ACHN (cell line): ENCODE results near the gene IDH3G.

Source experiments
- DNase-seq: peaks from one replicate; pipeline ENCODE4 v3.0.0-alpha.2; 2015
- in situ Hi-C: cut with HindIII; loops from 2 replicates; pipeline ENCODE4 v1.10.0; 2017; ENCODE audit warnings: low sequenced_read_pairs, low pct_ligation_motif_present, low pct_unique_long_range_greater_than_20kb

IDH3G gene

GRCh38 chrX:153794018-153794896, at the start of gene IDH3G, which contains the start of gene SSR4:
Gene IDH3G, minus strand, starts transcription at chrX:153794375. Its CDS starts 49 bp downstream, at chrX:153794326.
Gene SSR4, plus strand, starts transcription at chrX:153794668. Its CDS starts 20 bp downstream, at chrX:153794688.
- in situ Hi-C loops: no loop called here
- DNase-seq: peak; percentile 85

- in situ Hi-C loops: no loop called here
- no peak for DNase-seq
Measured at GRCh38 chrX:153836921-153837320, 42.7 kb upstream of the IDH3G start.

GRCh38 chrX:153832728-153833127, 38.6 kb upstream of the IDH3G start:
- in situ Hi-C loops: no loop called here

GRCh38 chrX:153831429-153832150, 37.4 kb upstream of the IDH3G start:
- DNase-seq: no peak
- in situ Hi-C loops: no loop called here

More at GRCh38 chrX:153832728-153833127, 38.6 kb upstream of the IDH3G start:
- no peak for DNase-seq

GRCh38 chrX:153830640-153831428, 36.7 kb upstream of the IDH3G start:
- no peak for DNase-seq
- in situ Hi-C loops: no loop called here

GRCh38 chrX:153829799-153830639, 35.8 kb upstream of the IDH3G start, which contains the start of gene PDZD4:
Gene PDZD4, minus strand, starts transcription at chrX:153830544. Its CDS starts 246 bp downstream, at chrX:153830298.
- DNase-seq: no peak
- in situ Hi-C loops: no loop called here

GRCh38 chrX:153829549-153829798, 35.3 kb upstream of the IDH3G start:
- in situ Hi-C loops: no loop called here
- no peak for DNase-seq

- in situ Hi-C loops: no loop called here
- DNase-seq: no peak
Measured at GRCh38 chrX:153828723-153829548, 34.8 kb upstream of the IDH3G start.

GRCh38 chrX:153828308-153828707, 34.1 kb upstream of the IDH3G start:
- DNase-seq: no peak
- in situ Hi-C loops: no loop called here

- no peak for DNase-seq
- in situ Hi-C loops: no loop called here
Measured at GRCh38 chrX:153827903-153828302, 33.7 kb upstream of the IDH3G start.

GRCh38 chrX:153827016-153827415, 32.8 kb upstream of the IDH3G start:
- in situ Hi-C loops: no loop called here
- no peak for DNase-seq

GRCh38 chrX:153825042-153825441, 30.9 kb upstream of the IDH3G start:
- no peak for DNase-seq
- in situ Hi-C loops: no loop called here

GRCh38 chrX:153824348-153824747, 30.2 kb upstream of the IDH3G start:
- DNase-seq: no peak
- in situ Hi-C loops: no loop called here

GRCh38 chrX:153821066-153821465, 26.9 kb upstream of the IDH3G start:
- DNase-seq: no peak
- in situ Hi-C loops: no loop called here

- in situ Hi-C loops: no loop called here
- no peak for DNase-seq
Measured at GRCh38 chrX:153820601-153821000, 26.4 kb upstream of the IDH3G start.

- in situ Hi-C loops: no loop called here
- DNase-seq: no peak
Measured at GRCh38 chrX:153819384-153820040, 25.3 kb upstream of the IDH3G start.
